Motor neuron (in vitro differentiated cells): Measurements from ENCODE around the gene CLDN4. TPM values are rescaled to one million over a fixed set of nuclear protein-coding genes. Genes with fewer than 3 reads are reported as not detected.

Experiments used
- ATAC-seq, 8 experiments: fragments of 200-7000 bp; cut with Tn5 transposase; replicated peaks in 6 of 8; 2 replicates each; pipeline ENCODE4 v1.8.0; 2021; ENCODE audit warnings: mild to moderate bottlenecking in 8 of 8, moderate library complexity in 8 of 8
- H3K27ac ChIP-seq, 2 donors: fragments of 250-450 bp; sonication (Bioruptor Pico); 2 replicates each; pipeline ENCODE4 v1.9.0; 2021; ENCODE audit warnings: antibody characterized with exemption in 2 of 2, mild to moderate bottlenecking in 2 of 2, moderate library complexity in 1 of 2
- H3K4me1 ChIP-seq, 2 donors: fragments of 250-450 bp; sonication (Bioruptor Pico); replicated peaks in 1 of 2; 2 replicates each; pipeline ENCODE4 v1.6.1; 2021; ENCODE audit warnings: antibody characterized with exemption in 2 of 2, mild to moderate bottlenecking in 2 of 2, moderate library complexity in 1 of 2
- H3K4me3 ChIP-seq, 5 donors: fragments of 250-450 bp; sonication (Bioruptor Pico); 2 replicates each; pipeline ENCODE4 v1.9.0; 2021; ENCODE audit warnings: antibody characterized with exemption in 5 of 5, mild to moderate bottlenecking in 5 of 5, moderate library complexity in 4 of 5
- WGBS, 10 experiments: fragments of 450-650 bp; shearing (Covaris generic); methylation state at CpG; one replicate each; pipeline ENCODE4 v1.0.0; 2022; 5-methylcytosine and 5-hydroxymethylcytosine counted together
- in situ Hi-C, 9 experiments: fragments of 400-800 bp; cut with MboI; loops; one replicate each; pipeline ENCODE4 v1.15.0; 2021; ENCODE audit warnings: low sequenced_read_pairs in 9 of 9, low pct_unique_long_range_greater_than_20kb in 2 of 9; ENCODE audit not compliant: unreplicated experiment in 9 of 9
- total RNA-seq, 8 experiments: library from RNA; unstranded; fragments of 300-600 nt; gene quantifications; 2 replicates each; pipeline versions ENCODE4 v1.2.3 to v1.2.4, GENCODE V29; 2022

The CLDN4 gene
- total RNA-seq, 8 experiments from 2014 or later, result 0.17 to 2.7 (median 1.3) TPM

DNA sequence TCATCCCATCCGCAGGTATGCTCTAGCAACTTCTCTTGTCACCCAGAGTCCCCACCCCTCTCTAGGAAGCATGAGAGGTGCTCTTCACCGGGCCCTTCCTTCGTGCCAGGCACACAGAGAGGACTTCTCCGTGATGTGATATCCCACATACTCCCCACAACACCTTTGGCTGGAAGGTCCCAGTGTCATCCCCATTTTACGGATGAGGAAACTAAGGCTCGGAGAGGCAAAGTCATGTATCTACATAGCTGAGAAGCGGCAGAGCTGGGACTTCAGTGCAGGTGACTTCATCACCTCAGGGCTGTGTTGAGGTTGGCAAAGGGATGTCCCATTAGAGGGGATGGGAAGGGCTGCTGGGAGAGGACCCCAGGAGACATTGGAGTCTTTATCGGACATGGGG lies 45.6 kb downstream of the CLDN4 start:
- WGBS, 10 experiments, result 60 to 96% (median 83%) methylated on average over 1 to 5 of the region's 8 CpGs; no CpG with 5 or more reads in 3 of the 10 experiments
- H3K4me3 ChIP-seq, result no peak overlapping the region
- no peak for ATAC-seq
- H3K27ac ChIP-seq, result no peak overlapping the region
- H3K4me1 ChIP-seq, result peaks cover 5 to 10% of the 10 kb centered on the region in 2 donors
- in situ Hi-C loops, result no loop called here

DNA sequence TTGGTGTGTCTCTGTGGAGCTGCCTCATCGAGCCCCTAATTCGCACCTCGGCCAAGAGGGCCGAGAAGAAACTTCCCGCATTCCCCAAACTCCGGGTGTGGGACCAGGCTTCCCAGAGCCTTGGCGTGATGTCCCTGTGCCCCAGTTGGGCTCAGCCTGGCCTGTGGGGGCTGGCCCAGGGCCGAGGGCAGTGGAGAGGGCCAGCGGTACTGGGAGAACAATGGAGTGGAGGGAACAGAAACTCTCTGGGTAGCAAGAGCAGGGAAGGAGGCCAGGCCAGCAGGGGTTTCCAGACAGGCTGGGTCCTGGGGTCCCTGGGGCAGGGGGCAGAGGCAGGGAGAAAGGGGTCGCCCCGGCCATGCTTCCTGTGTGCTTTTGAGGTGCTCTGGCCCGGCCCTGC lies 46.2 kb downstream of the CLDN4 start:
- H3K4me3 ChIP-seq, result no peak overlapping the region
- no peak overlapping the region for H3K27ac ChIP-seq
- WGBS, 10 experiments, result 40 to 80% methylated on average over 1 of the region's 12 CpGs; no CpG with 5 or more reads in 8 of the 10 experiments
- no peak for ATAC-seq
- in situ Hi-C loops, result no loop called here
- peaks cover 5 to 10% of the 10 kb centered on the region in 2 donors for H3K4me1 ChIP-seq

DNA sequence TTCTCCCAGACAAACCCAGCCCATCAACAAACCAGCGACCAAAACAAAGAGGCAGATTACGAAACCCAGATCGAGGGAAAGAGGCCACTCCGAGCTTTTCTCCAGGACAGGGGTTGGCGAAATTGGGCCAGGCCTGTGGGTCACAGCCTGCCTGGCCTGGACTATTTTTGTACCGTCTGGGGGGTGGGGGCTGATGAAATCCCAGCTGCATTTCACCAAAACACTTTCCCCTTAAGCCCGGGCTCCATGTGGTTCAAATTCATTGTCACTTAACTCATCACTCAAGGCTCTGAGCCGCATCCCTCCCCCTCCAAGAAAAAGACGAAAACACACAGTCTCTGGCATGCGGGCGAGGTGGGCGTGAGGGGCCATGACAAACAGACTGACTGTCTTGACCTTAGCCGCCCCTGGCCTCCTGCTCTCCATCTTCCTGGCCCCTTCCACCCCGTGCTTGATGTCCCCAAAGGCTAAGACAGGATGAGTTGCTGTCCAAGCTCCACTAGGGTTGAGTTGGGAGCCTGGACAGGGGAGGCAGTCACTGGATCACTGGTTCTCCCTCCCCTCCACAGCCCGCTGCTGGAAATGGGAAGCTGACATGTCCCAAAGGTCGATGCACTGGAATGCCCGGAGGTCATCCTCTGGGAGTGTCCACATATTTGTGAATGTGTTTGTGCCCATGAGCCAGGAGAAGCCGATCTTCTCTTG lies 49.3 kb downstream of the CLDN4 start:
- ATAC-seq, result peak in 3 of 8 experiments; percentile 34 to 59 (median 56)
- WGBS, 10 experiments, result 0 to 76% (median 63%) methylated on average over 1 to 9 of the region's 18 CpGs; no CpG with 5 or more reads in 4 of the 10 experiments
- H3K4me1 ChIP-seq, result peaks cover 5 to 10% of the 10 kb centered on the region in 2 donors
- no peak overlapping the region for H3K27ac ChIP-seq
- in situ Hi-C loops, result no loop called here
- no peak overlapping the region for H3K4me3 ChIP-seq

DNA sequence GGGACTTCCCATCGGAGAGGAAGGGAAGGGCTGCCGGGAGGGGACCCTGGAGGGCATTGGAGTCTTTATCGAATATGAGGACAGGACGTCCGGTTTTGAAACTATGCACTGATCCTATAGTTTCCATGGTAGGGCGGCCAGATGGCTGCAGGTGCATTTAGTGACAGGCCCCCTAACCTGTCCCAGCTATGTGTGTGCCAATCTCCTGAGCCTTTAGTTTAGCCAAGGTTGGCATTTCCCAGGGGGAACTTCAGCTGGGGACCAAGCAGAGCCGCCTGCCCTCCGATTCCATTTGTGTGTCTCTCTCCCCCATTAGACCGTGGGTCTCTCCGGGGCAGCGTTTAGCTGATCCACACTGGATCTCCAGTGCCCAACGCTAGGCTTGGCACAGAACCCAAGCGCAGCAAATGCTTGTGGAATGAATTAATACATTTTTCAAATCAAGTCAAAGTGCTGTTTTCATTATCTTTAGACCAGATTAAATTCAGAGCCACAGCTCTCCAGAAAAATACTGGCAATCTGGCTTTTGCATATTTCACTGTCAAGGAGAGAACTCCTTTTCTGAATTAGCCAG lies 50.0 kb downstream of the CLDN4 start:
- Histone ChIP-seq H3K4me3 (no peak overlapping the region), H3K4me1 (peaks cover 5 to 10% of the 10 kb centered on the region in 2 donors), H3K27ac (no peak overlapping the region)
- in situ Hi-C loops, result no loop called here
- 10 to 100% (median 73%) methylated on average over 1 to 8 of the region's 13 CpGs; no CpG with 5 or more reads in 2 of the 10 experiments for WGBS, 10 experiments
- no peak for ATAC-seq

DNA sequence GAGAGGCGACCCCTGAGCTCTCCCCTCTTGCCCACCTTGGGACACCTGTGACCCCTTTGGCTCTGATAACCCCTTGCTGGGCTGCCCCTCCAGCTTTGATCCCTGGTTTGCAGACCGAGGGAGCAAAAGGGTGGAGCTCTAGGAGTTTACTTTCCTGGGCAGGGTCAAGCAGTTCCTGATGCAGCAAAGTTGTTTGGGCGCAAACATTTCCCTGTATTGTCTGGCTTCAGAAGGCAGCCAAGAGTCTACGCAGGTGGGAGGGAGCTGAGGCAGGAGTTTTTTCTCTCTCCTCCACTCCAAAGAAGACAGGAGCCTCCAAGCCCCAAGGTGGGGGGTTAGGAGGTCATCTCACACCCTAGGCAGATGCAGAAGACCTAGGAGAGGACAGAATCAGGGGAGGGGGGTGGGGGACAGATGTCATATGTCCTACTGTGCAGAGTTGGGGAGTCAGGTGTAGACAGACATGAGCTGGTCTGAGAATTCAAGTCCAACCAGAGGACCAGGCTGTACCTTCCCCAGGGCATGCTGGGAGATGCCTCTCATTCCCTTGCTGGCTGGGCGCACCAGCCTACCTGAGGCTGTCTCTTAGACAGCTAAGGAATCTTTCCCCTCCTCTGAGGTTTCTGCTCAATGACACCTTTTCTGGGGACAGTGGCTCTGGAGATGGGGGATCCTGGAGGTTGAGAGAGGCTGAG lies 50.7 kb downstream of the CLDN4 start:
- H3K27ac ChIP-seq, result no peak overlapping the region
- no peak overlapping the region for H3K4me3 ChIP-seq
- in situ Hi-C loops, result no loop called here
- WGBS, 10 experiments, result 0 to 100% (median 7%) methylated on average over 1 to 2 of the region's 5 CpGs; no CpG with 5 or more reads in 5 of the 10 experiments
- peaks cover 5 to 13% of the 10 kb centered on the region in 2 donors for H3K4me1 ChIP-seq
- ATAC-seq, result peak in 1 of 8 experiments; percentile 41

DNA sequence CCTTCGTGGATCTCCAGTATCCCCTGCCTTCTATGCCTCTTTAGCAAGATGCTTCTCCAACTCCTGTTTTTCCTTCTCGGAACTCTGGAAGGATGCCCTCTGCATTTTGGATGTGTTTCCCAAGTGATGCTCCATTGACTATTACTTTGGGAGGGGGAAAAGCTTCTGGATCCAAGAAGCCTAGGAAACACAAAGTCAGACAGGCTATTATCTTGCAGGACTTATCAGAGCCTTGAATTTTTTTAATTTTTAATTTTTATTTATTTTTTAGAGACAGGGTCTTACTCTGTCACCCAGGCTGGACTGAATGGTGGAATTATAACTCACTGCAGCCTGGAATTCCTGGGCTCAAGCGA lies 51.2 kb downstream of the CLDN4 start:
- in situ Hi-C loops, result no loop called here
- 52 to 100% (median 83%) methylated on average over 1 to 3 of the region's 3 CpGs; no CpG with 5 or more reads in 4 of the 10 experiments for WGBS, 10 experiments
- Histone ChIP-seq H3K4me3 (no peak overlapping the region), H3K4me1 (peaks cover 5 to 18% of the 10 kb centered on the region in 2 donors), H3K27ac (no peak overlapping the region)
- ATAC-seq, result no peak

Other genes with a start within 250 kb of the CLDN4 start
- 10 to 100 TPM in 1 of 8 experiments, 1 to 10 TPM in 2, under 1 TPM in 5; 0.50 to 13.1 (median 0.92) TPM for gene MLXIPL, start 206.5 kb upstream of the CLDN4 start, total RNA-seq
- 10 to 100 TPM in 5 of 8 experiments, 1 to 10 TPM in 2, under 1 TPM in 1; 0.71 to 27.7 (median 13.8) TPM for gene VPS37D, start 163.2 kb upstream of the CLDN4 start, total RNA-seq
- 10 to 100 TPM in 3 of 8 experiments, 1 to 10 TPM in 5; 5.1 to 13.9 (median 7.8) TPM for gene DNAJC30, start 147.5 kb upstream of the CLDN4 start, total RNA-seq
- gene BUD23, start 147.4 kb upstream of the CLDN4 start, total RNA-seq, result 10 to 100 TPM; 31.6 to 85.7 (median 49.2) TPM
- gene STX1A, start 111.3 kb upstream of the CLDN4 start, total RNA-seq, result 10 to 100 TPM in 7 of 8 experiments, 1 to 10 TPM in 1; 7.1 to 50.5 (median 17.0) TPM
- 10 to 100 TPM in 6 of 8 experiments, 1 to 10 TPM in 2; 6.4 to 22.0 (median 13.3) TPM for gene ABHD11, start 92.2 kb upstream of the CLDN4 start, total RNA-seq
- 1 to 10 TPM in 4 of 8 experiments, under 1 TPM in 3, not detected in 1; 0.21 to 3.9 (median 1.3) TPM for gene CLDN3, start 60.7 kb upstream of the CLDN4 start, total RNA-seq
- gene METTL27, start 11.5 kb downstream of the CLDN4 start, total RNA-seq, result 1 to 10 TPM in 4 of 8 experiments, under 1 TPM in 4; 0.29 to 6.8 (median 0.87) TPM
- gene TMEM270, start 30.2 kb downstream of the CLDN4 start, total RNA-seq, result not detected
- 1 to 10 TPM in 6 of 8 experiments, under 1 TPM in 2; 0.69 to 7.7 (median 2.0) TPM for gene ELN, start 197.2 kb downstream of the CLDN4 start, total RNA-seq